ENCODE data around the gene RTKN2.

- TF ChIP-seq CTCF (IDR thresholded peaks at IDR 0.05) = no peak
- no peak for TF ChIP-seq POLR2A (IDR thresholded peaks at IDR 0.05)
These were observed 631 bp downstream of the RTKN2 start for GRCh38 chr10:62268027-62268398.
